OCI-LY7 (cell line): ENCODE measurements around the gene TM9SF1. TPM values are rescaled to one million over a fixed set of nuclear protein-coding genes. Genes with fewer than 3 reads are reported as not detected.

Source experiments
- BruUV-seq: library from RNA; stranded (reverse); fragments of 400-500 nt; replicated peaks from 2 replicates; lab custom pipeline; 2021; lab: Mats Ljungman, UMichigan
- CTCF ChIA-PET: fragments of 300-600 bp; sonication (Branson Sonifier 250); formaldehyde crosslinking; loops from one replicate; lab custom pipeline; 2022; ENCODE audit warnings: antibody characterized with exemption; ENCODE audit not compliant: unreplicated experiment; lab: Charles Lee
- POLR2A ChIA-PET: fragments of 300-600 bp; sonication (Branson Sonifier 250); formaldehyde crosslinking; loops from one replicate; lab custom pipeline; 2022; ENCODE audit warnings: antibody characterized with exemption; lab: Charles Lee
- DNase-seq: peaks from one replicate; pipeline ENCODE4 v3.0.0-alpha.2; 2015; ENCODE audit warnings: low spot score
- H2AFZ ChIP-seq: fragments of 200-600 bp; sonication (generic), shearing (Covaris generic); 2 replicates; pipeline ENCODE4 v1.6.1; 2014; ENCODE audit warnings: mild to moderate bottlenecking, antibody characterized with exemption, low read length, moderate library complexity
- H3K27ac ChIP-seq: fragments of 200-600 bp; sonication (generic); 2 replicates; pipeline ENCODE4 v1.5.1; 2014; ENCODE audit warnings: mixed run types, low read depth, mild to moderate bottlenecking, moderate library complexity, low read length, inconsistent platforms; ENCODE audit not compliant: poor library complexity, severe bottlenecking
- H3K36me3 ChIP-seq: fragments of 200-600 bp; sonication (generic); 2 replicates; pipeline ENCODE4 v1.6.1; 2014; ENCODE audit warnings: mild to moderate bottlenecking, antibody characterized with exemption, low read length, moderate library complexity, mixed read lengths; ENCODE audit not compliant: insufficient read depth
- H3K4me1 ChIP-seq: fragments of 200-600 bp; sonication (generic); 2 replicates; pipeline ENCODE4 v1.5.1; 2014; ENCODE audit warnings: mild to moderate bottlenecking, low read length; ENCODE audit not compliant: insufficient read depth, poor library complexity, severe bottlenecking
- H3K4me2 ChIP-seq: fragments of 200-600 bp; sonication (generic); 2 replicates; pipeline ENCODE4 v1.6.1; 2014; ENCODE audit warnings: mild to moderate bottlenecking, low read length
- H3K4me3 ChIP-seq: fragments of 200-600 bp; sonication (generic); 2 replicates; pipeline ENCODE4 v1.5.1; 2014; ENCODE audit warnings: mild to moderate bottlenecking, low read depth, low read length; ENCODE audit not compliant: poor library complexity, severe bottlenecking
- H3K79me2 ChIP-seq: fragments of 200-600 bp; sonication (generic); 2 replicates; pipeline ENCODE4 v1.6.1; 2016; ENCODE audit warnings: low read depth, mild to moderate bottlenecking, low read length, moderate library complexity, mixed read lengths; ENCODE audit not compliant: insufficient read depth
- H3K9me2 ChIP-seq: fragments of 200-600 bp; sonication (generic); 2 replicates; pipeline ENCODE4 v1.6.1; 2016; ENCODE audit warnings: mild to moderate bottlenecking, low read length, mixed read lengths; ENCODE audit not compliant: insufficient read depth
- H3K9me3 ChIP-seq: fragments of 200-600 bp; sonication (generic); 2 replicates; pipeline ENCODE4 v1.6.1; 2014; ENCODE audit warnings: mild to moderate bottlenecking, mixed run types, low read length, mixed read lengths
- H4K20me1 ChIP-seq: fragments of 200-600 bp; sonication (generic); 2 replicates; pipeline ENCODE4 v1.6.1; 2014; ENCODE audit warnings: mild to moderate bottlenecking, antibody characterized with exemption, low read length, moderate library complexity, mixed read lengths; ENCODE audit not compliant: insufficient read depth
- CTCF ChIP-seq: fragments of 200-600 bp; sonication (generic); conservative IDR thresholded peaks from 2 replicates; pipeline ENCODE4 v1.5.1; 2014; ENCODE audit warnings: mild to moderate bottlenecking, antibody characterized with exemption, low read length, moderate library complexity, mixed read lengths
- EZH2phosphoT487 ChIP-seq: fragments of 200-600 bp; sonication (generic); IDR thresholded peaks from 2 replicates; pipeline ENCODE4 v1.6.1; 2018; ENCODE audit warnings: low read depth, borderline replicate concordance, mild to moderate bottlenecking, mixed run types, antibody characterized with exemption, low read length, moderate library complexity, mixed read lengths
- intact Hi-C: fragments of 100-400 bp; cut with micrococcal nuclease; formaldehyde crosslinking; loops from one replicate; pipeline ENCODE4 v1.10.0; 2022; ENCODE audit not compliant: unreplicated experiment
- total RNA-seq, 2 experiments: library from RNA; depleted of rRNA in 1 of 2; stranded (reverse); fragments of >200 nt in 1 of 2; shearing (Covaris generic) in 1 of 2; gene quantifications; 2 replicates each; pipeline ENCODE4 v1.2.3, GENCODE V29; 2014 to 2022

The TM9SF1 gene
- total RNA-seq, 2 experiments from 2014 or later = 23.4 to 27.8 TPM

- peaks cover 26% of the 10 kb centered on the region; the same call in 1 of the 2 replicates for H3K79me2 ChIP-seq
- no peak overlapping the region for H3K4me3 ChIP-seq
- intact Hi-C loops = no loop called here
- H3K4me1 ChIP-seq = peaks cover 38% of the 10 kb centered on the region
- no peak overlapping the region for H2AFZ ChIP-seq
- H3K9me3 ChIP-seq = no peaks in the 10 kb centered on the region
- no peak overlapping the region for H3K27ac ChIP-seq
- no peak for DNase-seq
- 0 out of 2 replicates have a peak overlapping the region, but pooled peaks have one; percentile 6 for H3K4me2 ChIP-seq
- CTCF ChIA-PET = no interaction called here
- POLR2A ChIA-PET = interaction anchor here (0.6 to 1.9 kb wide), 2 partner anchors 23 to 42 kb away, joined by 3 to 5 read pairs; partner anchors contain the start of gene MDP1
- peaks cover 73% of the 10 kb centered on the region for H3K36me3 ChIP-seq
- BruUV-seq = no TSS peak
- H4K20me1 ChIP-seq = no peaks in the 10 kb centered on the region
- TF ChIP-seq EZH2phosphoT487 (no peak), CTCF (no peak)
- H3K9me2 ChIP-seq = no peaks in the 10 kb centered on the region
These were observed 43.3 kb upstream of the TM9SF1 start for GRCh38 chr14:24238527-24239037.

- Histone ChIP-seq H3K9me2 (no peaks in the 10 kb centered on the region), H3K9me3 (no peaks in the 10 kb centered on the region), H4K20me1 (no peaks in the 10 kb centered on the region), H3K36me3 (peaks cover 73% of the 10 kb centered on the region), H2AFZ (no peak overlapping the region), H3K79me2 (peaks cover 30% of the 10 kb centered on the region; the same call in 1 of the 2 replicates), H3K4me3 (no peak overlapping the region), H3K27ac (no peak overlapping the region), H3K4me2 (no peak overlapping the region), H3K4me1 (peaks cover 38% of the 10 kb centered on the region)
- DNase-seq = no peak
- BruUV-seq = no TSS peak
- intact Hi-C loops = no loop called here
- TF ChIP-seq EZH2phosphoT487 (no peak), CTCF (no peak)
- CTCF ChIA-PET = no interaction called here
- POLR2A ChIA-PET = interaction anchor here (1.9 kb wide), 1 partner anchor 42 kb away, joined by 5 read pairs; no protein-coding TSS in a partner anchor
These were observed 42.9 kb upstream of the TM9SF1 start for GRCh38 chr14:24238123-24238522.

- H3K27ac ChIP-seq = no peak overlapping the region
- no peak overlapping the region for H3K4me2 ChIP-seq
- TF ChIP-seq EZH2phosphoT487 (no peak), CTCF (no peak)
- ChIA-PET CTCF (no interaction called here), POLR2A (interaction anchor here (1.9 kb wide), 1 partner anchor 41 kb away, joined by 5 read pairs; no protein-coding TSS in a partner anchor)
- no peaks in the 10 kb centered on the region for H3K9me2 ChIP-seq
- H4K20me1 ChIP-seq = no peaks in the 10 kb centered on the region
- peaks cover 32% of the 10 kb centered on the region; the same call in 1 of the 2 replicates for H3K79me2 ChIP-seq
- no peak overlapping the region for H3K4me3 ChIP-seq
- no peak for DNase-seq
- no peaks in the 10 kb centered on the region for H3K9me3 ChIP-seq
- no peak overlapping the region for H2AFZ ChIP-seq
- H3K4me1 ChIP-seq = peaks cover 38% of the 10 kb centered on the region
- intact Hi-C loops = no loop called here
- peaks cover 73% of the 10 kb centered on the region for H3K36me3 ChIP-seq
- no TSS peak for BruUV-seq
These were observed 42.3 kb upstream of the TM9SF1 start for GRCh38 chr14:24237463-24237955.
